ENCODE data around the gene EPHA3.

Gene EPHA3

DNA sequence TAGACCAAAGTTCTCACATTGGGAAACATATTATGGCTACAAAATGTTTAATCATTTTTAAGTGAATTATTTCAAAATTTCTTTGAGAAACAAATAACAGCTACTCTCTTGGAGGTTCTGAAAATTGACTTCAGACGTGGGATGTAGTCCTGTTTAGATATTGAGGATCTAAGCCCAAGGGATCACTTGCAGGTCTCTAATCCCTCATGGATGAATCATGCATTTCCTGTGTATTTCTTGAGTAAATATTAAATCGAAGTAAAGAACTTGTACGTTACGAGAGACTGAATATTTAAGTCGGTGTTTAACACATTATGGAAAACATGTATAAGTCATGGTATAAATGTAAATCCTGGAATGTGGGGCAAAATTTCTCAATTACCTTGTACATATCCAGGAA lies 119.8 kb downstream of the EPHA3 start:
- H3K9me3 ChIP-seq: no peaks in the 10 kb centered on the region
- intact Hi-C loops (cut with DNase I; ENCODE audit: low total_unique reads): no loop called here
- no peaks in the 10 kb centered on the region for H3K27me3 ChIP-seq
- H3K27ac ChIP-seq: peak overlapping the region in 1 of 2 donors; percentile 30
- no peak for TF ChIP-seq CTCF (IDR thresholded peaks at IDR 0.05)
- DNase-seq: no peak
- peaks cover 0 to 27% (median 2%) of the 10 kb centered on the region in 4 donors for H3K4me1 ChIP-seq
- H3K4me3 ChIP-seq: no peak overlapping the region
- H3K36me3 ChIP-seq: no peaks in the 10 kb centered on the region

DNA sequence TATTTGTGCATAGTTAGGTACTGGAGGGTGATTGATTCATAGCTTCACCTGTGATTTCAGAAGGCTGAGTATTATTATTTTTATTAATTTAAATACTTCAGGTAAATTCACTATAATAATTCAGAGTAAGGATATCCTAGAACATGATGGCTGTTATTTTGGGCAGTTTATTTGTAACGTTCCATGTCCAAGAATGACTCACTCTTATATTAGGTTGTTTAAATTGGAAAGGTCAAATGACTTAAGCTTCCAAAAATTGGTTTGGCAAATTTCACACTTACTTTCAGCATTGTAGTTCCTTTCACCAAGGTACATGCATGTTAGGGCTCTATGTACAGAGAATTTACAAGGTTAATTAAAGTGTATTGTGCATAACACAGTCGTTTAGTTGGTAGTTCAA lies 120.2 kb downstream of the EPHA3 start:
- Histone ChIP-seq H3K27me3 (no peaks in the 10 kb centered on the region), H3K36me3 (no peaks in the 10 kb centered on the region), H3K9me3 (no peaks in the 10 kb centered on the region), H3K27ac (peak overlapping the region in 1 of 2 donors; percentile 30), H3K4me3 (no peak overlapping the region), H3K4me1 (peaks cover 0 to 27% (median 2%) of the 10 kb centered on the region in 4 donors)
- intact Hi-C loops (cut with DNase I; ENCODE audit: low total_unique reads): no loop called here
- TF ChIP-seq CTCF (IDR thresholded peaks at IDR 0.05): no peak
- DNase-seq: no peak

- TF ChIP-seq CTCF (IDR thresholded peaks at IDR 0.05): no peak
- Histone ChIP-seq H3K9me3 (no peaks in the 10 kb centered on the region), H3K27ac (no peak overlapping the region), H3K36me3 (no peaks in the 10 kb centered on the region), H3K4me1 (peaks cover 0 to 21% (median 2%) of the 10 kb centered on the region in 4 donors), H3K27me3 (no peaks in the 10 kb centered on the region), H3K4me3 (no peak overlapping the region)
- DNase-seq: no peak
- intact Hi-C loops (cut with DNase I; ENCODE audit: low total_unique reads): no loop called here
These were observed 124.7 kb downstream of the EPHA3 start for GRCh38 chr3:89232155-89232554.

DNA sequence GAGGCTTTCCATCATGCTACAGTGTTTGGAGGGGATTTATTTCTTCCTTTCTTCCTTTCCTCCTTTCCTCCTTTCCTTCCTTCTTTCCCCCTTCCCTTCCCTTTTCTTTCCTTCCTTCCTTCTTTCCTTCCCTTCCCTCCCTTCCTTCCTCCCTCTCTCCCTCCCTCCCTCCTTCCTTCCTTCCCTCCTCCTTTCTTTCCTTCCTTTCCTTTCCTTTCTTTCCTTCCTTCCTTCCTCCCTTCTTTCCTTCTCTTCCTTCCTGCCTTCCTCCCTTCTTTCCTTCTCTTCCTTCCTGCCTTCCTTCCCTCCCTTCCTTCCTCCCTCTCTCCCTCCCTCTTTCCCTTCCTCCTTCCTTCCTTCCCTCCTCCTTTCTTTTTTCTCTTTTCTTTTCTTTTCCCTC lies 127.2 kb downstream of the EPHA3 start:
- intact Hi-C loops (cut with DNase I; ENCODE audit: low total_unique reads): no loop called here
- no peak for DNase-seq
- TF ChIP-seq CTCF (IDR thresholded peaks at IDR 0.05): no peak
- Histone ChIP-seq H3K27ac (no peak overlapping the region), H3K27me3 (no peaks in the 10 kb centered on the region), H3K36me3 (no peaks in the 10 kb centered on the region), H3K4me3 (no peak overlapping the region), H3K9me3 (no peaks in the 10 kb centered on the region), H3K4me1 (no peaks in the 10 kb centered on the region)

- intact Hi-C loops (cut with DNase I; ENCODE audit: low total_unique reads): no loop called here
- H3K4me1 ChIP-seq: no peaks in the 10 kb centered on the region
- TF ChIP-seq CTCF (IDR thresholded peaks at IDR 0.05): no peak
- H3K36me3 ChIP-seq: no peaks in the 10 kb centered on the region
- no peaks in the 10 kb centered on the region for H3K27me3 ChIP-seq
- H3K9me3 ChIP-seq: no peaks in the 10 kb centered on the region
- H3K4me3 ChIP-seq: no peak overlapping the region
- no peak overlapping the region for H3K27ac ChIP-seq
- no peak for DNase-seq
These were observed 131.4 kb downstream of the EPHA3 start for GRCh38 chr3:89238846-89239245.

- H3K4me3 ChIP-seq: no peak overlapping the region
- H3K36me3 ChIP-seq: no peaks in the 10 kb centered on the region
- H3K4me1 ChIP-seq: no peaks in the 10 kb centered on the region
- H3K9me3 ChIP-seq: no peaks in the 10 kb centered on the region
- intact Hi-C loops (cut with DNase I; ENCODE audit: low total_unique reads): no loop called here
- no peak for TF ChIP-seq CTCF (IDR thresholded peaks at IDR 0.05)
- no peak for DNase-seq
- H3K27ac ChIP-seq: no peak overlapping the region
- no peaks in the 10 kb centered on the region for H3K27me3 ChIP-seq
These were observed 132.4 kb downstream of the EPHA3 start for GRCh38 chr3:89239774-89240173.

Data from tibial artery (tissue), 4 donors.